Upper lobe of right lung (tissue), 1 donor: ENCODE results near the gene NUP58. TPM values are rescaled to one million over a fixed set of nuclear protein-coding genes. Genes with fewer than 3 reads are reported as not detected.
"Not testable (repeated sequence)": the region's sequence is repeated elsewhere in the genome, so short reads cannot be mapped to it uniquely, and the experiment has no call there.

Source experiments
- ATAC-seq: fragments of 200-7000 bp; cut with Tn5 transposase; one replicate; pipeline ENCODE4 v1.9.1; 2020; ENCODE audit warnings: mild to moderate bottlenecking, moderate library complexity
- DNase-seq: peaks from one replicate; pipeline ENCODE4 v3.0.0-alpha.2; 2020
- H3K27ac ChIP-seq: fragments of 200-600 bp; one replicate; pipeline ENCODE4 v1.8.0; 2022
- H3K27me3 ChIP-seq: fragments of 200-600 bp; one replicate; pipeline ENCODE4 v1.8.0; 2022; ENCODE audit warnings: mild to moderate bottlenecking
- H3K36me3 ChIP-seq: fragments of 200-600 bp; one replicate; pipeline ENCODE4 v1.8.0; 2022
- H3K4me1 ChIP-seq: fragments of 200-600 bp; one replicate; pipeline ENCODE4 v1.8.0; 2022
- H3K4me3 ChIP-seq: fragments of 200-600 bp; one replicate; pipeline ENCODE4 v1.8.0; 2022; ENCODE audit warnings: mild to moderate bottlenecking
- H3K9me3 ChIP-seq: fragments of 200-600 bp; one replicate; pipeline ENCODE4 v1.8.0; 2022
- CTCF ChIP-seq: fragments of 200-600 bp; IDR thresholded peaks from one replicate; pipeline ENCODE4 v1.8.0; 2022; ENCODE audit warnings: antibody characterized with exemption
- intact Hi-C: fragments of 100-400 bp; cut with DNase I; formaldehyde crosslinking; loops from one replicate; pipeline ENCODE4 v1.11.0; 2022
- total RNA-seq: library from RNA; stranded (reverse); fragmentation: NEBNext Ultra II Directional; extraction: Animal tissue kit (Norgen Biotek cat#: 25700); gene quantifications from one replicate; pipeline ENCODE4 v1.2.1, GENCODE V29; 2021
- donor health status: DM: no; HTN: yes; CAD: no; lungs with severe emphysema.

NUP58 gene
- total RNA-seq, 1 donor from 2014 or later, result 77.6 TPM

- peaks cover 49% of the 10 kb centered on the region for H3K36me3 ChIP-seq
- no peaks in the 10 kb centered on the region for H3K9me3 ChIP-seq
- H3K27ac ChIP-seq, result peak overlapping the region; percentile 33
- peaks cover 38% of the 10 kb centered on the region for H3K4me1 ChIP-seq
- no peak for DNase-seq
- H3K27me3 ChIP-seq, result no peaks in the 10 kb centered on the region
- ATAC-seq, result no peak
- H3K4me3 ChIP-seq, result no peak overlapping the region
- TF ChIP-seq CTCF, result no peak
- intact Hi-C loops, result no loop called here
Observed at GRCh38 chr13:25306671-25307464, 5.4 kb downstream of the NUP58 start.

GRCh38 chr13:25310891-25311290 lies 9.5 kb downstream of the NUP58 start:
- Histone ChIP-seq H3K4me1 (peaks cover 14% of the 10 kb centered on the region), H3K9me3 (no peaks in the 10 kb centered on the region), H3K27ac (no peak overlapping the region), H3K4me3 (no peak overlapping the region), H3K27me3 (no peaks in the 10 kb centered on the region), H3K36me3 (peaks cover 83% of the 10 kb centered on the region)
- no peak for TF ChIP-seq CTCF
- ATAC-seq, result no peak
- no peak for DNase-seq
- intact Hi-C loops, result no loop called here

GRCh38 chr13:25318946-25319345 lies 17.5 kb downstream of the NUP58 start:
- H3K27ac ChIP-seq, intact Hi-C loops, H3K9me3 ChIP-seq, H3K27me3 ChIP-seq, DNase-seq, H3K4me1 ChIP-seq, ATAC-seq, H3K4me3 ChIP-seq: not testable (repeated sequence)
- H3K36me3 ChIP-seq, result peaks cover 90% of the 10 kb centered on the region

- peaks cover 90% of the 10 kb centered on the region for H3K36me3 ChIP-seq
- no peaks in the 10 kb centered on the region for H3K27me3 ChIP-seq
- no peaks in the 10 kb centered on the region for H3K4me1 ChIP-seq
- TF ChIP-seq CTCF, result no peak
- no peak overlapping the region for H3K4me3 ChIP-seq
- no peak overlapping the region for H3K27ac ChIP-seq
- no peak for DNase-seq
- intact Hi-C loops, result loop anchor here (10.0 kb wide), 1 partner anchor 55 kb away; no protein-coding TSS in a partner anchor
- ATAC-seq, result no peak
- H3K9me3 ChIP-seq, result no peaks in the 10 kb centered on the region
Observed at GRCh38 chr13:25319771-25320170, 18.3 kb downstream of the NUP58 start.

- Histone ChIP-seq H3K9me3 (no peaks in the 10 kb centered on the region), H3K4me3 (no peak overlapping the region), H3K27ac (no peak overlapping the region), H3K27me3 (no peaks in the 10 kb centered on the region), H3K4me1 (no peaks in the 10 kb centered on the region), H3K36me3 (peaks cover 99% of the 10 kb centered on the region)
- intact Hi-C loops, result loop anchor here (10.0 kb wide), 1 partner anchor 59 kb away; no protein-coding TSS in a partner anchor
- DNase-seq, result no peak
- ATAC-seq, result no peak
- no peak for TF ChIP-seq CTCF
Observed at GRCh38 chr13:25324100-25324499, 22.7 kb downstream of the NUP58 start.

- no peak overlapping the region for H3K27ac ChIP-seq
- TF ChIP-seq CTCF, result no peak
- no peaks in the 10 kb centered on the region for H3K9me3 ChIP-seq
- H3K36me3 ChIP-seq, result peaks cover 89% of the 10 kb centered on the region
- ATAC-seq (no peak), DNase-seq (no peak)
- intact Hi-C loops, result loop anchor here (10.0 kb wide), 1 partner anchor 65 kb away; no protein-coding TSS in a partner anchor
- H3K4me3 ChIP-seq, result no peak overlapping the region
- no peaks in the 10 kb centered on the region for H3K4me1 ChIP-seq
- H3K27me3 ChIP-seq, result no peaks in the 10 kb centered on the region
Observed at GRCh38 chr13:25329706-25330105, 28.3 kb downstream of the NUP58 start.
